ENCODE results near the gene MIGA1.
"Not testable (repeated sequence)": the region's sequence is repeated elsewhere in the genome, so short reads cannot be mapped to it uniquely, and the experiment has no call there.

The MIGA1 gene

DNA sequence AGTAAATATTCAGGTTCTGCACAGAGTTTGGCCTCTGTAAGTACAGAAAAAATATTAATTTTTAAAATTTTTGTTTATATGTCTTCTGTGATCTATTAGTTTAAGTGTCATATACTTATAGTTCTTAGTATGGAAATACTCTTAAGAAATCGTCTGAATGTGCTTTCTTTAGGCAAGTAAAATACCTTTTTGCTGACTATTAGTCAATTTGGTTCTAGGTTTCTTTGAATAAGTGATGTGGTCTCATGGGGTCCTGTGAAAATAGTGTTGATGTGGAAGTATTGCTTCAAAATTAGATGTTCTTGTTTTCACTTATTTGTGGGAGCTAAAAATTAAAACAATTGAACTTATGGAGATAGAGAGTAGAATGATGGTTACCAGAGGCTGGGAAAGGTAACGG, 23.9 kb downstream of the MIGA1 start:
- no peak for DNase-seq

DNA sequence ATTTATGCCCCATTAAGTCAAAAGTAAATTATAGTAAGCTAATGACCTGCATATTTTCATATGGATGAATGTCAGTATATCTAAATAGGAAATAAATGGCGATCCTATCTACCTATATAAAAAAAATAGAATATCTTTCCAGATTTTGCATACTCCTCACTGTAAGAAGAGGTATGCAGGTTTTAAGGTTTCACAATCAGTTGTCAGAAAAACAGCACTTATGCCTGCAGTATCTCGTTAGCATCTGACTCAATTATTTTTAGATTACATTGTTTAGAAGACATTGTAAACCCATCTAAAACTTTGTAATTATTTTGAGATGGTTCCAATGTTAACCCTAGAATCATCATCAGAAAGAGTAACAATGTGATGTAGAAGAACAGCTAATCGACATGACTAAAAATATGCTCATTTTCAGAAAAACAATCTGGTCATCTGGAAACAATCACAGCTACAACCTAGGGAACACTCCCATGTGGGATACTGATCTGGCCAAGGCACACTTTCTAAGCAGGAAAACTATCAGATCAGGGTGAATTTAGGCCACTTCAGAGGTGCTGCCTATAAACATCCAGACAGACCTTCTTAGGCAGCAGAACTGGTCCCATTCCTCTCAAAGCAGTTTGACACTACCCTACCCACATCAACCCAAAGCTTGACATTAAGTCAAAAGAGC, 30.5 kb downstream of the MIGA1 start:
- DNase-seq, result not testable (repeated sequence)

DNA sequence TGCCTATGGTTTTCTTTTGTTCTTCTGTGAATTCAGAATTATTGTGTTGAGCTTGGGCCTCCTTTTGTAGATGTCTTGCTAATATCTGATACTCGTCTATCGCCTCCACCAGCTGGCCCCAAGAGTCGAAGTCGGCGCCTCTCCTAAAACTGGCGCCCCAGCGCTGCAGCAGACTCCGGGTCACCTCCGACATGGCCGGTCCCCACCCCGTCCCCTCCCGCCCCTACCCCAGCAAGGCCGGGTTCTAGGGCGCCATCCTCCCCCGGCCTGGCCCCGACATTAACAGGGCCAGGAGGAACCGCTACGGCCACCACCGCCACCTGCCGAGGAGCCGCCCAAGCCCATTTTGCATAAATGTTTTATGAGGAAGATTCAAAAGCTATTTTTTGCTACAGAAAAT, 32.1 kb downstream of the MIGA1 start:
- not testable (repeated sequence) for DNase-seq

DNA sequence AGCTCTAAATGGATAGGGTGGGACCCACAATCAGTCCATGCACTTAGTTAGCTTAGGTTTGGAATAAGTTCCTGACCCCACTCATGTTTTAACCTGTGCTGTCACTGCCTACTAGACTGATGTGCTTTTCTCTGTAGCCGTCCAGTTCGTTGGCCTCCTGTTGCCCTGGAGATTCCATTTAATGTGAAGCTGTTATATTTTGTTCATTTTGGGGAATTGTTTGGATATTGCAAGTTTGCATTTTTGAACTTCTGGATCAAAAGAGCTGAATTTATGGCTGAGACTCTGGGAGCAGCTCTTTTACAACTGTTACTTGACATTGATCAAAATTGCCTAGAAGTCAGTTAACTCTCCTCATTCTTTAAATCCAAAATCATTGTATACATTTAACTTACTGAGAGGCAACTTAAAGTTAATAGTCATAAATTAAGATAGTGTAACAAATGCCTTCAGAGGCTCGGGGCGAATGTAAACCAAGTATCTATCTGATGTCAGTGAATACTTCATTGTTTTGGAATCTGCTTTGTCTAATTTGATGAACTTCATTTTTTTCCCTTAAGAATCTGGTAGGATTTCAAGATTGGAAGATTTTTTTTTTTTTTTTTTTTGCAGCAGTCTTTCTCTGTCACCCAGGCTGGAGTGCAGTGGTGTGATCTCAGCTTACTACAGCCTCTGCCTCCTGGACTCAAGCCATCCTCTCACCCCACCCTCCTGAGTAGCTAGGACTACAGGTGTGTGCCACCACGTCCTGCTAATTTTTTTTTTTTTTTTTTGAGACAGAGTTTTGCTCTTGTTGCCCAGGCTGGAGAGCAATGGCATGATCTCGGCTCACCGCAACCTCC, 38.1 kb downstream of the MIGA1 start:
- DNase-seq, result no peak

DNA sequence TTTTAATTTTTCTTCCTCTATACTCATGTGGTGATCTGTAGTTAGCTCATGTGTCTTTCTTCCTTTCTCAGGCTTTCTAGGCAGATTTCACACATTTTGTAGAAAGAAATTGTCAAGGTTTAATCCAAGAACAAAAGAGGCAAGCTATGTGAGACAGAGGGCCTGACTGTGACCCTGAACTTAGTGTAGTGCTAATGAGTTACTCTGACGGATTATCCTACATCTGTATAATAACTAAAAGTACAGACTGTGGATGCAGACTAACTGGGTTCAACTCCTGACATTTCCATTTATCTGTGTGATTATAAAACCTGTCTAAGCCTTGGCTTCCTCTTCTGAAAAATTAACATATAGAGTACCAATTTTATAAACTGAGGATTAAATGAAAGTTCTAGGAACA, 40.7 kb downstream of the MIGA1 start:
- no peak for DNase-seq

DNA sequence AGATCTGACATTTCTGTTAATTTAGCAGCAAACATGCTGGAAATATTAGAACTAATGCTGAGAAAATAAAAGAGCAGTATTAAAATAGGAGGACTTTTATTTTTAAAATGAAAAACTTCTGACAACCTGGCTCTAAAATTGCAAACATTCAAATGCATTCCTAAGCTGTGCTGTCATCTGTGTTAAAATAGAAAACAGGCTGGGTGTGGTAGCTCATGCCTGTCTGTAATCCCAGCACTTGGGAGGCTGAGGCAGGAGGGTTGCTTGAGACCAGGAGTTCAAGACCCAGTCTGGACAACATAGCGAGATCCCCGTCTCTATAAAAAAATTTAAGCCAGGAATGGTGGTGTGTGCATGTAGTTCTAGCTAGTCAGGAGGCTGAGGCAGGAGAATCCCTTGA, 44.6 kb downstream of the MIGA1 start:
- DNase-seq, result no peak

DNA sequence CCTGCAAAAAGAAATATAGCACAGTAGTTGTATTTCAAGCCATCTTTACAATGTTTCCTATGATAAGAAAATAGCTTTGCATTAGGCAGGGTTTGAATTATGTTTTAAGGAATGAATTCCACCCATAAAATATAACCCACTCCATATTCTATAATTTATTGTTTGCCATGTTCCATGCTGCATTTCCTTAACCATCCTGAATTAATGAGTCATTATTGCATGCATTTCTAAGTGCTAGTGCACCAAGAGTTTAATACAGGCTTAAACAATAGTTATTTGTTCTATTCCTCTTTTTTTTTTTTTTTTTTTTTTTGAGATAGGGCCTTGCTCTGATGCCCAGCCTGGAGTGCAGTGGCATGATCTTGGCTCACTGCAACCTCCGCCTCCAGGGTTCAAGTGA, 45.2 kb downstream of the MIGA1 start:
- DNase-seq, result no peak

DNA sequence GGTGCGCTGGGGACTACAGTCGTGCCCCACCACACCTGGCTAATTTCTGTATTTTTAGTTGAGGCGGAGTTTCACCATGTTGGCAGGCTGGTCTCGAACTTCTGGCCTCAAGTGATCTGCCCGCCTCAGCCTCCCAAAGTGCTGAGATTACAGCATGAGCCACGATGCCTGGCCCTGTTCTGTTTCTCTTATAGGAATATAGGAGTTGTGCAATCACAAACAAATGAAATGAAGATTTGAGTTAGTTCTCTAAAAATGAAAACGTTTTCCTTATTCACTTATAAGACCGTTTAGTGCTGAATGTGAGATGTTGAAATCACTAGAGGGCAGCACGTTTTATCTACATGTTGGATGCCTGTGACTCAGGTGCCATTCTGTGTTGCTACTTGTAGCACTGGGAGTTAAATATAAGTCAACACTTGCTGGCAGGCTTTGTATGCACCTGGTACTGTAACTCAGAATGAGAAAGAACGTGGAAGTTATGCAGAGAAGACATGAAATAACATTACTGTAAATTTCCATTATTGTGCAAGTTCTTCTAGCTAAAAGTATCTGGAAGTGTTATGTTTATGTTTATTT, 45.8 kb downstream of the MIGA1 start:
- peak; percentile 74 for DNase-seq

DNA sequence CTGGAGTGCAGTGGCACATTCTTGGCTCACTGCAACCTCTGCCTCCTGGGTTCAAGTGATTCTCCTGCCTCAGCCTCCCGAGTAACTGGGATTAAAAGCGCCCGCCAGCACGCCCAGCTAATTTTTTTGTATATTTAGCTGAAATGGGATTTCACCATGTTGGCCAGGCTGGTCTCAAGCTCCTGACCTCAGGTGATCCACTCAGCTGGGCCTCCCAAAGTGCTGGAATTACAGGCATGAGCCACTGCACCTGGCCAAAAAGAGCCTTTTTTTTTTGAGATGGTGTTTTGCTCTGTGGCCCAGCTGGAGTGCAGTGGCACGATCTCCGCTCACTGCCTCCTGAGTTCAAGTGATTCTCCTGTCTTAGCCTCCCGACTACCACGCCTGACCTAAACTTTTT, 47.4 kb downstream of the MIGA1 start:
- DNase-seq, result not testable (repeated sequence)

DNA sequence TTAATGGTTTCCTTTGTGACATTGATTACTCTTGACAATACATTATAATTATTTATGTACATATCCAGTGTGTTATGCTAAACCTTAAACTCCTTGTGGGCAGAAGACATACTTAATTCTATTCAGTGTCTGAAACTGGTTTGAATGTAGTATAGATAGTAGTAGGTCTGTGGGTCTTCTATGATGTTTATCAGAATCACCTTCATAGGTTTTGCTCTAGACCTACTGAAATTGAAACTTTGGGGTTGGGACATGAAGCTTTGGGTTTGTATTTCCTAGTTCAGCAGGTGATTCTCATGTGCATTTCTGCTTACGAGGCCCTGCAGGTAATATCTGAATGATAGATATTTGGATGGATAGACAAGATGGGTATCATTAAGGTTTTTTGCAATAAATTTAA, 48.6 kb downstream of the MIGA1 start:
- DNase-seq, result no peak

DNA sequence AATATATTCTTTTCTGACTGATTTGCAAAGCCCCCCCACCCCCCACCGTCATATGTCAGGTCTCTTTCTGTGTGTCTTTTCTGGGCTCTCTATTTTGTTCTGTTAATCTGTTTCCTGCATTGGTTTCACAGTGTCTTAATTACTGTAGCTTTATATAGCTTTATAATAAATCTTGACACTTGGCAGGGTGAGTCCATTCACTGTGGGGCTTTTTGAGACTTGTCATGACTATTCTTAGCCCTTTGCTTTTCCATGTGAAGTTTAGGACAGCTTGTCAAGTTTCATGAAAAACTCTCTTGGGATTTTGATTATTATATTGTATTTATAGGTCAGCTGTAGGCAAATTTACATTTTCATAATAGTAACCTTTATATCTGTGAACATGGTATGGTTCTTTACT, 50.4 kb downstream of the MIGA1 start:
- no peak for DNase-seq

DNA sequence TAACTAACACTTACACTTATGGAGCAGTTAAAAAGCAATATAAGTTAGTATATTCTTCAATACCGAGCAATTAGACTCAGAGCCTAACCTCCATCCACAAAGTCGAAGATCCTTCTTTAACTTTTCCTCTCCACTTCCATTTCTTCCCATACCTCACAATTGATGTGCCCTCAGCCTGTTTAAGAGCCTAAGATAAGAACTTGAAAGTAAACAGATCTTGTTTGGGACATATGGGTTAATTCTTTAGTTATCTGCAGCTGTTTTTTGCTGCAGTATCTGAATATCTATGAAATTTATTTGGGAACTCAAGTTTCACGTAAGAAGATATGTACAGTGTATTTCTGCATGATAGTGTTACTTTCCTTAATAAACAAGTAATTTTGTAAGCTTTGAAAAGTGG, 51.5 kb downstream of the MIGA1 start:
- no peak for DNase-seq

DNA sequence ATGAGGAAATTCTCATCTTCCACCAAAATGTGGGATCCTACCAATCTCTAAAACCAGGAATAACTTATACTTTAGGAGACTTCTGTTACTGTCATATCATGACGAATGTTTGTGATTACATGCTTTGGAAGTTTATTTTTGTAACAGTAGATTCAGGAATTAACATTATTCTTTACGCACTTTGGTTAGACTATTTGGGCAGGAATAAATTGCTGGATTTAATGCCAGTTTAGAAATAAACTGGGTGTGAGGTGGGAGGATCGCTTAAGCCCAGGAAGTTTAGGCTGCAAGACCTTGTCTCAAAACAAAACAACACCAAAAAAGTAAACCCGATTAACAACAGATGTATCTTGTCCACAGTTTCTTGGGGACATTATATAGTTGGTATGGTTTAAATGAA, 52.1 kb downstream of the MIGA1 start:
- DNase-seq, result no peak

DNA sequence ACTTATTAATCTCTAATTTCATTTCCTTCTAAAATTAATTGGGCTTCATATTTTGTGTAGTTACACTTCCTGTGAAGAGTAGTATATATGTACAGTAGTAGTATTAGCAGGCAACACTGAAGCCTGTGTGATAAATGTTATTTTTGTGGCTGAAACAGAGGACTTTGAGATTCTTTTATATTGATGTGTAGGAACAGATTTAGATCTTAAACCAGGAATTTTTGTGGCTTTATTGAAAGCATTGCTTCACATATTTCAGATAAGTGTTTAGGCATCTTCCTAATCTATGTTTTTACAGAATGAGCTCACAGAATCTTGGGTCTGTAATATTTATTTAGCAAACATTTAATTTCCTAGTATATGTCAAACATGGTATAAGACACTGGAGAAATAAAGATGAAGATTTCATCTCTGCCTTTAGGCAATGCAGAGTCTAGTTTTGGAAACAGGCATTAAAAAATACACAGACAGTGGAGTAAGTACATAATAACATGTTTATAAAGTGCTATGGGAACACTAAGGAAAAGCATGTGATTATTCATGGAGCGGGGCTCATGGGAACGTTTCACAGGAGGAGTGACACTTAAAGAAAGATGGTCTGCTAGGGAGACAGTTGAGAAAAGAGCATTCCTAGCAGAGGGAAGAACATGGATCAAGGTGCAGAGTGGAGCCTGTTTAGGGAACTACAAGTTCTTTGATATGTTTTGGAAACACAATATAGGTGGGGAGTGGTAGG, 52.7 kb downstream of the MIGA1 start:
- DNase-seq, result no peak

DNA sequence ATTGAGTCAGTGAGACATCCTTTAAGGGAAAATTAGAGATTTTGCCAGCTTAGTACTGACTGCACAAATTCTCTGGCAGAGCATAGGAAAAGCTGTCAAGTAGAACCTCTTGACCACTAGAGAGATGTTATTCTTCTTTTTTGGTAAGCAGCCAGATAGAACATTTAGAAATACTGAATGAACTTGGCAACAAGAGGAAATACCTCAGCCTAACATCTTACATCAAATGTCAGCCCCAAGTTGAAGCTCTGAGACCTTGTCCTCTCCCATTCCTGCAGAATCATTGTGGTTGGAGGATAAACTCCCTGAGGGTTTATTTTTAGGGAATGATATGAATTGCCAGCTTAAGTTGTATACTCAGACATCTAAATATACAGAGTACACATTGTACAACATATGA, 53.5 kb downstream of the MIGA1 start:
- peak; percentile 10 for DNase-seq

DNA sequence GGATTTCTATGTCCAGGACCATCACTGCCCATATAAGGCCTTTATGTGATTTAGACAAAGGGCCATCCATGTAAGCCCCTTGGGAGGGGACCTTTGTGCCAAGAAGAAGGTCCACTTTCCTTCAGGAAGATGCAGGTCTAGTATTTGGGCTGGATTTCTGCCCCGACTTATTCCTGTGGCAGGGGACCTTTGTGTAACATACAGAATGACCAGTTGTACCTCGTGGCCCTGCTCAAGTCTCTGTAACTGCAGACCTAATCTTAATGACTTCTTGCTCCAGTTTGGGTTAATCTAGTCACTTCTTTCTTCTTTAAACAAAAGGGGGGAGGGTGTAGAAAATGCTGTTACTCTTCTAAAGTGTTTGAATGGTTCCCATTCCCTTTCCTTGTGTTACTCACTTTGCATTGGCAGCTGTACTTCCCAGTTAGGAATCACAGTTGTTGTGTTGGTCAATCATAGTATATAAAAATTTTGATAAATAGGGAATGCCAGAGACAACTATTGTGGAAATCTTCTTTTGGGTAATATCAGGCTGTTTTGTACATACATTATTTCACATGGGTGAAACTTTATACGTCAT, 54.2 kb downstream of the MIGA1 start:
- no peak for DNase-seq

DNA sequence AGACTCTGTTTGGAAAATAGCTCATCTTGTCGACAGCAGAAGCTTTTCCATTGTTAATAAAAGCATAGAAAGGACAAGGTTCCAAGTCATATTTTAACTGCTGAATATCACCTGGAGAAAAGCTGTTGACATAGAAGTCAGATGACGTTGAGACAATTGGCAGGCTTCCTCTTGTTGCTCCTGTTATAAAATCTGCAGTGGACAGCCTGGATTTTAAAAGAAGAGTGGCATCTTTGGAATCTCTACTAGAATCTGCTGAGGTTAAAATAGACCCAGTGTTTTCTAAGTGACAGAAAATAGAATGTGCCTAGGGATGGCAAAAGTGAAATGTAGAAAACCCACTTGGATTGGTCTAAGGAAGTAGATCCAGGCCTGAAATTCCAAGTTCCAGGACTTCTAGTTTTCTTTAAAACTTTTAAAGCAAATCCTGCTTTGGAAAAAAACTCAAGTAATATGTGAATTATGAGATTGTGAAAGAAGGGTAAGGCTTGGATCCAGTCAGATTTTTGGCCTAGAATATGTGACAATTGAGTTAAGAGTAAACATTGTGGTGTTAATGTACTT, 55.4 kb downstream of the MIGA1 start:
- DNase-seq, result no peak

DNA sequence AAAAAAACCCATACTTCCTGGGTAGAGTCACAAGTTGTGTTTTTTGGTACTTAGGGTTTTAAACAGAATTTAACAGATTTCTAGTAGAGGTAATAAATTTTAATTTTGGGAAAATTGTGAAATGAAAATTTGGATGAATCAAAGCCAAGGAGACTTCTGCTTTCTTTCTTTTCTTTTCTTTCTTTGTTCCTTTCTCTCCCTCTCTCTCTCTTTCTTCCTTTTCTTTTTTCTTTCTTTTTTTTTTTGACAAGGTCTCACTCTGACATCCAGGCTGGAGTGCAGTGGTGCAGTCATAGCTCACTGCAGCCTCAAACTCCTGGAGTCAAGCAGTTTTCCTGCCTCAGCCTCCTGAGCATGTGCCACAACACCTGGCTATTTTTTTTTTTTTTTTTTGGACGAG, 62.1 kb downstream of the MIGA1 start:
- no peak for DNase-seq

DNA sequence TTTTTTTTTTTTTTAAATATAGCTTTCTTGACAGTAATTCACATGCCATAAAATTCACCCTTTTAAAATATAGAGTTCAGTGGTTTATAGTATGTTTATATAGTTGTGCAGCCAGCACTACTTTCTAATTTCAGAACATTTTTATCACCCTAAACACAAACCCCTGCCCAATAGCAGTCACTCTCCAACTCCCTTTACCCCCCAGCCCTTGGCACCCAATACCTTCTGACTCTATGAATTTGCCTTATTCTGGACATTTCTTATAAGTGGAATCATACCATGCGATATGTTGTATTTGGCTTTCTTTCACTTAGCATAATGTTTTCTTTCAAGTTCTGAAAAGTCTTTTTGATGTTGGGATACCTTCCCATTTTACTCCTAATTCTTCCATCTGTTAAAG, 66.5 kb downstream of the MIGA1 start:
- DNase-seq, result no peak

DNA sequence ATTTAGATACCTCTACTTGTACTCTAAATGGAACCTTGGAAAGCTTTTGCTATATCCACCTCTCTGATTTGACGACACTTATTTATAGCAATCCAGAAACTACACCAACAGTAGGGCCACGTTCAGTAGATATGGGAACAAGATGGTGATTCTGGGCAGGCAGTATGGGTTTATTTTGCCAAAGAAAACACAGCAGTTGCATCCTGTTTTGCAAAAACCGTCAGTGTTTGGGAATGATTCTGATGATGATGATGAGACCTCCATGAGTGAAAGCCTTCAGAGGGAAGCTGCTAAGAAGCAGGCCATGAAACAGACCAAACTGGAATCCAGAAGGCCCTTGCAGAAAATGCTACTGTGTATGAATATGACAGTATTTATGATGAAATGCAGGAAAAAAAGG, 67.5 kb downstream of the MIGA1 start:
- no peak for DNase-seq

DNA sequence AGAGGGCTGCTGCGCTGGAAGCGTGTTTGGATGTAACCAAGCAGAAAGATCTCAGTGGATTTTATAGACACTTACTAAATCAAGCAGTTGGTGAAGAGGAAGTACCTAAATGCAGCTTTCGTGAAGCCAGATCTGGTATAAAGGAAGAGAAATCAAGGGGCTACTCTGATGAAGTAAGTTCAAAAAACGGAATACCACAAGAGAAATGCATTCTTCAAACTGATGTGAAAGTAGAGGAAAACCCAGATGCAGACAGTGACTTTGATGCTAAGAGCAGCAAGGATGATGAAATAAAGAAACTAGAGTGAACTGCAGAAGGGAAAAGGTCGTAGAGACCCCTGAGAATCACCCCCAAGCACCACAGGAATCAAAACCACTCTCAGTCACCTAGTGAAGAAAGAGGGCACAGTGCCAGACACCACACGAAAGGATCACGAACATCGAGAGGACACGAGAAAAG, 68.2 kb downstream of the MIGA1 start:
- no peak for DNase-seq

DNA sequence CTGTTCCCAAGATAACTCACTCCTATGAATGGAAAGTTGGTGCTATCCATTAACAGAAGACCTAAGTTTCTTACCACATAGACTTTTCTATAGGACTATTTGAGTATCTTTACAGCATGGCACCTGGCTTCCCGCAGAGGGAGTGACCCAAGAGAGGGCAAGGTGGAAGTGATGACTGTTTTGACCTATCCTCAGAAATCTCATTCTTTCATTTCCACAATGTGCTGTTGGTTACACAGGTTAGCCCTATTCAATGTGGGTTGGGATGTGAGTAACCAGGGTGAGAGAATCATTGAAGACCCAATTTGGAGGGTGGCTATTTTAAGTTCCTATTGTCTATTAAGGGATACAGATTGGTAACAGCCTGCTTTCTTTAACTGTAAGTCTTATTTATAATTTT, 70.6 kb downstream of the MIGA1 start:
- DNase-seq, result no peak

DNA sequence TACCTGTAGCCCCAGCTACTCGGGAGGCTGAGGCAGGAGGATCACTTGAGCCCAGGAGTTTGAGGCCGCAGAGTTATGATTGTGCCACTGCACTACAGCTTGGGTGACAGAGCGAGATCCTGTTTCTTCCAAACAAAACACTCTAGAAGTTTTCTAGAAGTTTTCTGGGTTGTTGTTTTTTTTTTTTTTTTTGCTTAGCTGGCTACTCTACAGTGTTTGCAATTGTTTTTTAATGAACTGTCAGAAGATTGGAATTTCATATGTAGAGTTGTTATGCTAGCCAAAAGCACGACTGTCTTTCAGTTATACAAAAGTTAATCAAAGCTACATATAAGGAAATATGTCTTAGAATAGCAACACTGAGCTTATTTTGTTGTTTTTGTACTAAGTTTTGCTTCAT, 78.1 kb downstream of the MIGA1 start:
- DNase-seq, result no peak

Data from hematopoietic multipotent progenitor cell treated with erythropoietin and hydrocortisone succinate and interleukin-3 and kit ligand, for 6 days (in vitro differentiated cells).